COLO668 (cell line): ENCODE results near the gene NAPEPLD.
"Not testable (repeated sequence)": the region's sequence is repeated elsewhere in the genome, so short reads cannot be mapped to it uniquely, and the experiment has no call there.

Source experiments
- DNase-seq: peaks from one replicate; lab custom pipeline; 2025; ENCODE audit not compliant: unreplicated experiment; lab: John Stamatoyannopoulos, UW

The NAPEPLD gene

GRCh38 chr7:103144754-103145153, 4.1 kb downstream of the NAPEPLD start:
- not testable (repeated sequence) for DNase-seq

GRCh38 chr7:103143868-103144267, 5.0 kb downstream of the NAPEPLD start:
- no peak for DNase-seq

GRCh38 chr7:103142494-103142893, 6.4 kb downstream of the NAPEPLD start:
- no peak for DNase-seq

- no peak for DNase-seq
Measured at GRCh38 chr7:103141753-103142404, 7.0 kb downstream of the NAPEPLD start.

GRCh38 chr7:103140685-103141084, 8.2 kb downstream of the NAPEPLD start:
- DNase-seq: no peak

GRCh38 chr7:103140061-103140460, 8.8 kb downstream of the NAPEPLD start:
- DNase-seq: no peak

- no peak for DNase-seq
Measured at GRCh38 chr7:103134836-103135554, 13.9 kb downstream of the NAPEPLD start.

GRCh38 chr7:103132995-103133688, 15.8 kb downstream of the NAPEPLD start:
- no peak for DNase-seq

GRCh38 chr7:103130901-103131624, 17.8 kb downstream of the NAPEPLD start:
- DNase-seq: no peak

- DNase-seq: no peak
Measured at GRCh38 chr7:103129702-103130549, 19.0 kb downstream of the NAPEPLD start.

GRCh38 chr7:103127006-103127405, 21.9 kb downstream of the NAPEPLD start:
- DNase-seq: no peak

- DNase-seq: no peak
Measured at GRCh38 chr7:103124429-103124979, 24.4 kb downstream of the NAPEPLD start.

GRCh38 chr7:103123529-103123928, 25.4 kb downstream of the NAPEPLD start:
- DNase-seq: no peak

GRCh38 chr7:103121641-103122040, 27.3 kb downstream of the NAPEPLD start:
- no peak for DNase-seq

GRCh38 chr7:103120362-103120761, 28.5 kb downstream of the NAPEPLD start:
- no peak for DNase-seq

- no peak for DNase-seq
Measured at GRCh38 chr7:103119791-103120291, 29.1 kb downstream of the NAPEPLD start.

GRCh38 chr7:103117465-103117864, 31.4 kb downstream of the NAPEPLD start:
- DNase-seq: no peak

GRCh38 chr7:103116991-103117390, 31.9 kb downstream of the NAPEPLD start:
- DNase-seq: no peak

- DNase-seq: no peak
Measured at GRCh38 chr7:103116511-103116910, 32.4 kb downstream of the NAPEPLD start.

GRCh38 chr7:103115771-103116170, 33.1 kb downstream of the NAPEPLD start:
- no peak for DNase-seq
